ENCODE results near the gene LPCAT1. TPM values are rescaled to one million over a fixed set of nuclear protein-coding genes. Genes with fewer than 3 reads are reported as not detected.

LPCAT1 gene
- total RNA-seq, 1 donor from 2014 or later = 11.0 TPM

DNA sequence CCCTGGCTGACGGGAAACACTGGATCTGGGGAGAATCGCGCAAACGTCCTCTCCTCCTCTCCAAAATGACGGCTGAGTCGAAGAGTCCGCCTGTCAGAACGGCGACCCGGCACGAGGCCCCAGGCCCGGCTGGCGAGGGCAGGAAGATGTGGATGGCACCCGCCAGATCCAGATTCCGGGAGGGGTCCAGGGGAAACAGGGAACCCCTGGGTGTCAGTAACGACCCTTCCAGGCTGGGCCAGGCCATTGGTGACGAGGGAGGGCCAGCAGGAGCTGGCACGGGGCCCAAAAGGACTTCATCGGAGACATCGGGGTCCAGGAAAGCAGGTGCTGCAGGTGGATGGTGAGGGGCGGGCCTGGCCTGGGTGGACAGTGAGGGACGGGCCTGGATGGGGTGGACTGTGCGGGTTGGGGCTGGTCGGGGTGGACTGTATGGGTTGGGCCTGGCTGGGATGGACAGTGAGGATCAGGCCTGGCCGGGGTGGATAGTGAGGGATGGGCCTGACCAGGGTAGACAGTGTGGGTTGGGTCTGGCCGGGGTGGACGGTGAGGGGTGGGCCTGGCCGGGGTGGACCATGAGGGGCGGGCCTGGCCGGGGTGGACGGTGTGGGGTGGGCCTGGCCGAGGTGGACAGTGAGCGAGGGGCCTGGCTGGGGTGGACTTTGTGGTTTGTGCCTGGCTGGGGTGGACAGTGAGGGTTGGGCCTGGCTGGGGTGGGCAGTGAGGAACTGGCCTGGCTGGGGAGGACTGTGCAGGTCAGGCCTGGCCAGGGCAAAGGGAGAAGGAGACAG lies 92.5 kb downstream of the LPCAT1 start:
- H3K36me3 ChIP-seq = no peaks in the 10 kb centered on the region
- peaks cover 43% of the 10 kb centered on the region for H3K9me3 ChIP-seq (replicated peaks)
- TF ChIP-seq, protein P1, sequence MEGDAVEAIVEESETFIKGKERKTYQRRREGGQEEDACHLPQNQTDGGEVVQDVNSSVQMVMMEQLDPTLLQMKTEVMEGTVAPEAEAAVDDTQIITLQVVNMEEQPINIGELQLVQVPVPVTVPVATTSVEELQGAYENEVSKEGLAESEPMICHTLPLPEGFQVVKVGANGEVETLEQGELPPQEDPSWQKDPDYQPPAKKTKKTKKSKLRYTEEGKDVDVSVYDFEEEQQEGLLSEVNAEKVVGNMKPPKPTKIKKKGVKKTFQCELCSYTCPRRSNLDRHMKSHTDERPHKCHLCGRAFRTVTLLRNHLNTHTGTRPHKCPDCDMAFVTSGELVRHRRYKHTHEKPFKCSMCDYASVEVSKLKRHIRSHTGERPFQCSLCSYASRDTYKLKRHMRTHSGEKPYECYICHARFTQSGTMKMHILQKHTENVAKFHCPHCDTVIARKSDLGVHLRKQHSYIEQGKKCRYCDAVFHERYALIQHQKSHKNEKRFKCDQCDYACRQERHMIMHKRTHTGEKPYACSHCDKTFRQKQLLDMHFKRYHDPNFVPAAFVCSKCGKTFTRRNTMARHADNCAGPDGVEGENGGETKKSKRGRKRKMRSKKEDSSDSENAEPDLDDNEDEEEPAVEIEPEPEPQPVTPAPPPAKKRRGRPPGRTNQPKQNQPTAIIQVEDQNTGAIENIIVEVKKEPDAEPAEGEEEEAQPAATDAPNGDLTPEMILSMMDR (IDR thresholded peaks at IDR 0.05; ENCODE audit: borderline replicate concordance) = no peak
- no peaks in the 10 kb centered on the region for H3K4me1 ChIP-seq
- H3K4me3 ChIP-seq = no peak overlapping the region
- no peak overlapping the region for H3K27ac ChIP-seq (replicated peaks)
- intact Hi-C loops (cut with micrococcal nuclease) = no loop called here
- DNase-seq = no peak
- H3K27me3 ChIP-seq (ENCODE audit: low read depth) = peaks cover 6% of the 10 kb centered on the region

DNA sequence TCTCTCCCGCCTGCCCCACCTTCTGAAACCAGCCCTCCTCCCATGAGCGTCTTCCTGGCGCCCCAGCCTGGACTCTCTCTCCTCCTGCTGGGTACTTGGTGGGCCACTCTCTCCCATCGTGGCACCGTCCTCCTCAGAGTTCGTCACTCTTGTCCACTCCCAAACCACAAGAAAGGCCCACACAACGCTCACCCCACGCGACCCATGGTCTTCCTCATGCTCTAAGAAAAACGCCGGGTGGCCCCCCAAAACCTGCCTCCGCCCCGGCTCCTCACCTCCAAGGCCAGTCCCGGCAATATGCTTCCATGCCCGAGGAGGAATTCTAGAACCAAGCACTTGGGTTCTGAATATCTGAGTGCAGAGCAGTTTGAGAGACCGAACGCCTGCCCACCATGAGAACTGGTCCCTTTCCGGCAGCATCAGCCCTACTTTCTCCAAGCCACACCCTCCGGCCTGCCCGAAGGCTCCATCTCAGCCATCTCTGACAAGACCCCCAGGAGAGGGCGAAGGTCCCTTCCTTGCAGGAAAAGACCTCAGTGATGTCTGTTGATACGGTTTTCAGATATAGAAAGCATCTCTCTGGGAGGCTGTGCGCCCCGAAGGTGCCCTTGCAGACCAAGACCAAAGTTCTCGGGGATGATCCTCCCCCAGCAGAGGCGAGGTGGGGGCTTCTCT lies 93.5 kb downstream of the LPCAT1 start:
- Histone ChIP-seq H3K36me3 (no peaks in the 10 kb centered on the region), H3K27ac (replicated peaks) (no peak overlapping the region), H3K27me3 (ENCODE audit: low read depth) (peaks cover 3% of the 10 kb centered on the region), H3K4me1 (no peaks in the 10 kb centered on the region), H3K4me3 (no peak overlapping the region), H3K9me3 (replicated peaks) (peaks cover 53% of the 10 kb centered on the region)
- TF ChIP-seq, protein P1 (IDR thresholded peaks at IDR 0.05; ENCODE audit: borderline replicate concordance) = no peak
- intact Hi-C loops (cut with micrococcal nuclease) = no loop called here
- DNase-seq = no peak

DNA sequence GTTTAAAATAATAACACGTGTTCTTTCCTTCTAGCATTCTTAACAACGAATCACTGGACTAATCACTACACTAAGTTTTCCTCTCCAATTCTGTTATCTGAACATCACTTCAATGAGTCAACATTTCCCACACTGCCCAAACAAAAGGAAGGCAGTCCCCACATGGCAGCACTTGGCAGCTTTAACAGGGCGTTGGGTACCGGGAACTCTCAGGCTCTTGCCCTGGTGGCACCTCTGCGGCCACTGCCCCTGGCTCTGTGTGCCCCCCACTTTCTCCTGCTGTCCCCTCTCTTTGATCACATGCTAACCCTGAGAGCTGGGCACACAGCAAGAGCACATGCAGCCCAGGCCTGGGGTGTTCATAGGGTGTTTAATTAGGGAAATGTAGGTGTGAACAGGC lies 94.3 kb downstream of the LPCAT1 start:
- intact Hi-C loops (cut with micrococcal nuclease) = no loop called here
- Histone ChIP-seq H3K4me3 (no peak overlapping the region), H3K9me3 (replicated peaks) (peaks cover 56% of the 10 kb centered on the region), H3K4me1 (no peaks in the 10 kb centered on the region), H3K27ac (replicated peaks) (no peak overlapping the region), H3K27me3 (ENCODE audit: low read depth) (peaks cover 3% of the 10 kb centered on the region), H3K36me3 (no peaks in the 10 kb centered on the region)
- TF ChIP-seq, protein P1 (IDR thresholded peaks at IDR 0.05; ENCODE audit: borderline replicate concordance) = no peak
- DNase-seq = no peak

DNA sequence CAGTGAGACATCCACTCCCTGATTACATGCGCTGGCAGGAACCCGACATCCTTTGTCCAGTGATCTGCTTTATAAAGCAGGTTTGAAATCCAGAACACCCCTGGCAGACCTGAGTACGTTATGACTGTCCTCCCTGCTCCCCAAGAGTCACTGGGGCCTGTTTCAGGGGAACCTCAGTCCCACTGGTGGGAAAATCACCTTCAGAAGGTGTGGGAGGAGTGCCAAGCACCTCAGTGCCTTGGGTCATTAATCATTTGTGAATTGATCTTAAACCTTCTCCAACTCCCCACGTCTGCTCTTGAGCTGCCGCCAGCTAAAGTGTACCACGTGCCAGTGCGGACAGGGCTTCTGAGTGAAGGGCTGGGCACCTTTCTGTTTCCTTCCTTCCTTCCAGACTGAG lies 94.7 kb downstream of the LPCAT1 start:
- DNase-seq = no peak
- Histone ChIP-seq H3K36me3 (no peaks in the 10 kb centered on the region), H3K27me3 (ENCODE audit: low read depth) (peaks cover 5% of the 10 kb centered on the region), H3K4me3 (no peak overlapping the region), H3K4me1 (no peaks in the 10 kb centered on the region), H3K9me3 (replicated peaks) (peaks cover 56% of the 10 kb centered on the region), H3K27ac (replicated peaks) (no peak overlapping the region)
- TF ChIP-seq, protein P1 (IDR thresholded peaks at IDR 0.05; ENCODE audit: borderline replicate concordance) = no peak
- intact Hi-C loops (cut with micrococcal nuclease) = no loop called here

DNA sequence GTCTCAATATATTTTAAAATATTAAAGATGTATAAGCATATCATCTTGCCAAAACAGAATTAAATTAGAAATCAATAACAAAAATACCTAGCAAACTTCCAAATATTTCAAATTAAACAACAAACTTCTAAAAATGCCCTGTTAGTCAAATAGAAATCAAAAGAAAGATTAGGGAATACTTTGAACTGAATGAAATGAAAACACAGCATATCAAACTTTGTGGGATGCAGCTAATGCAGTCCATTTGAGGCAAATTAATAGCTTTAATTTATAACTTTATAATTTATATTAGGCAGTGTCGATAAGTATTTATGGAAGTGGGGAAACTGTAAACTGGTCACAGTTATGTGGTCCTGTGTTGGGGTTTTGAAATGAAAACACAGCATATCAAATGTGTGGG lies 95.7 kb downstream of the LPCAT1 start:
- no peak overlapping the region for H3K27ac ChIP-seq (replicated peaks)
- H3K4me1 ChIP-seq = no peaks in the 10 kb centered on the region
- H3K27me3 ChIP-seq (ENCODE audit: low read depth) = peaks cover 12% of the 10 kb centered on the region
- no peak for DNase-seq
- intact Hi-C loops (cut with micrococcal nuclease) = no loop called here
- peaks cover 56% of the 10 kb centered on the region for H3K9me3 ChIP-seq (replicated peaks)
- no peaks in the 10 kb centered on the region for H3K36me3 ChIP-seq
- no peak overlapping the region for H3K4me3 ChIP-seq
- TF ChIP-seq, protein P1 (IDR thresholded peaks at IDR 0.05; ENCODE audit: borderline replicate concordance) = no peak
